DND-41 (cell line): Measurements from ENCODE around the gene DYNC2I2.

Source experiments
- ATAC-seq: fragments of 200-7000 bp; cut with Tn5 transposase; 3 replicates; pipeline ENCODE4 v1.9.1; 2021; ENCODE audit warnings: low read depth; ENCODE audit not compliant: insufficient read depth
- DNase-seq: peaks from one replicate; pipeline ENCODE4 v3.0.0-alpha.2; 2020
- H2AFZ ChIP-seq: 2 replicates; pipeline ENCODE4 v1.6.0; 2012; ENCODE audit warnings: low read depth, low read length
- H3K27ac ChIP-seq: 2 replicates; pipeline ENCODE4 v1.5.1; 2012; ENCODE audit warnings: low read length, inconsistent platforms
- H3K27me3 ChIP-seq: fragments of 200-600 bp; sonication (generic); 2 replicates; pipeline ENCODE4 v1.6.0; 2012; ENCODE audit warnings: low read length, mild to moderate bottlenecking, inconsistent platforms; ENCODE audit not compliant: insufficient read depth, poor library complexity
- H3K36me3 ChIP-seq: 2 replicates; pipeline ENCODE4 v1.5.1; 2012; ENCODE audit warnings: low read length, inconsistent platforms; ENCODE audit not compliant: insufficient read depth
- H3K4me1 ChIP-seq: 2 replicates; pipeline ENCODE4 v1.5.1; 2012; ENCODE audit warnings: mild to moderate bottlenecking, low read length; ENCODE audit not compliant: insufficient read depth
- H3K4me2 ChIP-seq: 2 replicates; pipeline ENCODE4 v1.6.0; 2012; ENCODE audit warnings: mild to moderate bottlenecking, moderate library complexity, low read length, inconsistent platforms; ENCODE audit not compliant: insufficient read depth
- H3K4me3 ChIP-seq, 2 experiments: fragments of 200-600 bp in 1 of 2; shearing (Covaris generic) in 1 of 2; 2 replicates each; pipeline ENCODE4 v1.5.1; 2012 to 2016; ENCODE audit warnings: inconsistent platforms in 2 of 2, low read length in 2 of 2, mild to moderate bottlenecking in 2 of 2, low read depth in 1 of 2, moderate library complexity in 1 of 2
- H3K79me2 ChIP-seq: 2 replicates; pipeline ENCODE4 v1.6.0; 2012; ENCODE audit warnings: low read length, inconsistent platforms; ENCODE audit not compliant: insufficient read depth
- H3K9ac ChIP-seq: 2 replicates; pipeline ENCODE4 v1.6.0; 2012; ENCODE audit warnings: low read depth, mild to moderate bottlenecking, inconsistent platforms, low read length, moderate library complexity
- H3K9me3 ChIP-seq: 2 replicates; pipeline ENCODE4 v1.5.1; 2012; ENCODE audit warnings: low read length, moderate library complexity, mild to moderate bottlenecking, inconsistent platforms; ENCODE audit not compliant: insufficient read depth, severe bottlenecking
- H4K20me1 ChIP-seq: 2 replicates; pipeline ENCODE4 v1.6.0; 2012; ENCODE audit warnings: low read length; ENCODE audit not compliant: insufficient read depth
- EZH2 ChIP-seq: IDR thresholded peaks from 3 replicates; pipeline ENCODE4 v1.6.1; 2012; ENCODE audit warnings: borderline replicate concordance, low read depth, mild to moderate bottlenecking, moderate library complexity, low read length, inconsistent platforms; ENCODE audit not compliant: severe bottlenecking
- TF ChIP-seq, protein P1 (sequence below): IDR thresholded peaks from 2 replicates; pipeline ENCODE4 v1.5.1; 2012; ENCODE audit warnings: borderline replicate concordance, low read length, moderate library complexity, mild to moderate bottlenecking; ENCODE audit not compliant: poor library complexity, severe bottlenecking; ENCODE audit errors: extremely low read depth

DYNC2I2 gene

DNA sequence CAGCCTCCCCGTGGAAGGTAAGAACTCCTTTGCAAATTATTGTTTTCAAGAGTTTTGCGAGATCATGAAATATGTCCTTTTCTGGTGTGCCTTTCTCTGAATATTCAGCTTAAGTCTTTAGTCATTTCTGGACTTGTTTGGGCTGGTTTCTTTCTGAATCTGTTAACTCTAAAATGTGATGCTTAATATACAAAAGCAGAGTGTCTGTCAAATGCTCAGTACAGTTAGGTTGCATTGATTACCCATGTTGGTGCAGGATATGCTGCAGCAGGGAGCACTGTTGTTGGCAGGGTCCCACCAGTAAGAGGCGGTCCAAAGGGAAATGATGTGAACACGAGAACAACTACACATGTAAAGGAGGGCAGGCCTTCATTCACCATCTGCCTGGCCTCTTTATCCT, 56.5 kb downstream of the DYNC2I2 start:
- TF ChIP-seq, protein P1, sequence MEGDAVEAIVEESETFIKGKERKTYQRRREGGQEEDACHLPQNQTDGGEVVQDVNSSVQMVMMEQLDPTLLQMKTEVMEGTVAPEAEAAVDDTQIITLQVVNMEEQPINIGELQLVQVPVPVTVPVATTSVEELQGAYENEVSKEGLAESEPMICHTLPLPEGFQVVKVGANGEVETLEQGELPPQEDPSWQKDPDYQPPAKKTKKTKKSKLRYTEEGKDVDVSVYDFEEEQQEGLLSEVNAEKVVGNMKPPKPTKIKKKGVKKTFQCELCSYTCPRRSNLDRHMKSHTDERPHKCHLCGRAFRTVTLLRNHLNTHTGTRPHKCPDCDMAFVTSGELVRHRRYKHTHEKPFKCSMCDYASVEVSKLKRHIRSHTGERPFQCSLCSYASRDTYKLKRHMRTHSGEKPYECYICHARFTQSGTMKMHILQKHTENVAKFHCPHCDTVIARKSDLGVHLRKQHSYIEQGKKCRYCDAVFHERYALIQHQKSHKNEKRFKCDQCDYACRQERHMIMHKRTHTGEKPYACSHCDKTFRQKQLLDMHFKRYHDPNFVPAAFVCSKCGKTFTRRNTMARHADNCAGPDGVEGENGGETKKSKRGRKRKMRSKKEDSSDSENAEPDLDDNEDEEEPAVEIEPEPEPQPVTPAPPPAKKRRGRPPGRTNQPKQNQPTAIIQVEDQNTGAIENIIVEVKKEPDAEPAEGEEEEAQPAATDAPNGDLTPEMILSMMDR = no peak
- no peak for TF ChIP-seq EZH2
- Histone ChIP-seq H2AFZ (no peak overlapping the region), H3K27me3 (no peaks in the 10 kb centered on the region), H3K9me3 (no peaks in the 10 kb centered on the region), H3K79me2 (no peaks in the 10 kb centered on the region), H3K4me3 (no peak overlapping the region), H3K4me1 (no peaks in the 10 kb centered on the region), H3K27ac (no peak overlapping the region), H3K36me3 (peaks cover 65% of the 10 kb centered on the region), H3K9ac (no peak overlapping the region), H3K4me2 (no peak overlapping the region), H4K20me1 (no peaks in the 10 kb centered on the region)
- no peak for ATAC-seq
- no peak for DNase-seq

DNA sequence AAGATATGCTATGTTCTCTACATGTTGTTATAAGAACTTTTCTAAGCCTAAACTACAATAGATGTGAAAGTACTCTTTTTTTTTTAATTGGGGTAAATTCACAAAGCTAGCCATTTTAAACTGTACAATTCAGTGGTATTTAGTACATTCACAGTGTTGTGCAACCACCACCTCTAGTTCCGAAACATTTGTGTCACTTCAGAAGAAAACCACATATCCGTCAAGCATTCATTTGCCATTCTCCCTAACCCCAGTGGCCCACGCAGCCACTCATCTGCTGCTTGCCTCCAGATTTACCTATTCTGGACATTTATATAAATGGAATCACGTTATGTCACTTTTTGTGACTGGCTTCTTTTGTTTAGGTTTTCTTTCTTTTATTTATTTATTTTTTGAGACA, 61.2 kb downstream of the DYNC2I2 start:
- no peak overlapping the region for H3K27ac ChIP-seq
- no peaks in the 10 kb centered on the region for H3K79me2 ChIP-seq
- DNase-seq (no peak), ATAC-seq (no peak)
- no peaks in the 10 kb centered on the region for H3K4me1 ChIP-seq
- H3K9ac ChIP-seq = no peak overlapping the region
- TF ChIP-seq EZH2 = no peak
- TF ChIP-seq, protein P1 = no peak
- no peak overlapping the region for H2AFZ ChIP-seq
- H3K27me3 ChIP-seq = no peaks in the 10 kb centered on the region
- no peak overlapping the region for H3K4me2 ChIP-seq
- H4K20me1 ChIP-seq = no peaks in the 10 kb centered on the region
- H3K36me3 ChIP-seq = peaks cover 74% of the 10 kb centered on the region
- H3K4me3 ChIP-seq = no peak overlapping the region
- no peaks in the 10 kb centered on the region for H3K9me3 ChIP-seq

DNA sequence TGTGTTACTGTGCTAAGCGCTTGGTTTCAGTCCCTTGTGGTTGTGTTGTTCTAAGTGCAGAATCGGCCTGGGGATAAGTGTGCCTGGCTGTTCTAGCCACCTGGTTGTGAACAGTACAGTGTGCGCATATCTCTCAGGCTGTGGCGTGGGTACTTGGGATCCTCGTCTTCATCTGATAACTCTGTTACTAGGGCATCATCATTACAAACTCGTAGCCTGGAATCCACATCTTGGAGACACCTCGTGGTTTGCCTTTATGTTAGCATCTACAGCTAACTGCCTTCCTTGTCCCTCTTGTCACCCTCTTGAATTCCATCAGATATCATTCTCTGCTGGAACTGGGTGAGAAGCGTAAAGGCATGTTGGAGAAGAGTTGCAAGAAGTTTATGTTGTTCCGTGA, 62.8 kb downstream of the DYNC2I2 start:
- Histone ChIP-seq H2AFZ (no peak overlapping the region), H3K27me3 (no peaks in the 10 kb centered on the region), H4K20me1 (no peaks in the 10 kb centered on the region), H3K9me3 (no peaks in the 10 kb centered on the region), H3K4me2 (no peak overlapping the region), H3K27ac (no peak overlapping the region), H3K4me3 (no peak overlapping the region), H3K79me2 (no peaks in the 10 kb centered on the region), H3K9ac (no peak overlapping the region), H3K4me1 (no peaks in the 10 kb centered on the region), H3K36me3 (peaks cover 70% of the 10 kb centered on the region)
- no peak for TF ChIP-seq EZH2
- TF ChIP-seq, protein P1 = no peak
- ATAC-seq (no peak), DNase-seq (no peak)

DNA sequence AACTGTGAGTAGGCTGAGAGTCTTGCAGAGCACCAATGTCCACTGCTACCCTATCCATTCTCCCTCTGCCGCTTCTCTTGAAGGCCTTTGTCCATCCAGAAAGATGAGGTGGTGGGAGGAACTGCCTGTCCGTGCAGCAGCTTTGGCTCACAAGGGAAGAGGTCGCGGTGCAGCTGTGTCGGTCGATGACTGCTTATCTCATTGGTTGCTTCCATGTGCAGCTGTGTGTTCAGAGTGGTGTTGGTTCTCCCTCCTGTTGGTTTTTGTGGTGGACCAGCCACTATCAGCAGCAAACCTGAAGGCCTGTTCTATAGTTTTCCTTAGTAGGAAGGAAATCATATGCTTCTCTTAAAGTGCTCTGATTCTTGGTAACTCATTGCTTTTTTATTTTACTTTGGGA, 63.6 kb downstream of the DYNC2I2 start:
- no peak overlapping the region for H3K4me3 ChIP-seq
- no peak overlapping the region for H3K4me2 ChIP-seq
- no peak overlapping the region for H2AFZ ChIP-seq
- no peak overlapping the region for H3K9ac ChIP-seq
- no peaks in the 10 kb centered on the region for H4K20me1 ChIP-seq
- H3K9me3 ChIP-seq = no peaks in the 10 kb centered on the region
- no peak overlapping the region for H3K27ac ChIP-seq
- H3K36me3 ChIP-seq = peaks cover 70% of the 10 kb centered on the region
- no peak for TF ChIP-seq EZH2
- TF ChIP-seq, protein P1 = no peak
- ATAC-seq = no peak
- peaks cover 7% of the 10 kb centered on the region for H3K4me1 ChIP-seq
- no peak for DNase-seq
- no peaks in the 10 kb centered on the region for H3K27me3 ChIP-seq
- no peaks in the 10 kb centered on the region for H3K79me2 ChIP-seq
